HK-2 (cell line): ENCODE data around the gene ATF1.
"Not testable (repeated sequence)": the region's sequence is repeated elsewhere in the genome, so short reads cannot be mapped to it uniquely, and the experiment has no call there.

Source experiments
- DNase-seq: peaks from one replicate; pipeline ENCODE4 v3.0.0-alpha.2; 2018; ENCODE audit not compliant: unreplicated experiment

ATF1 gene

DNA sequence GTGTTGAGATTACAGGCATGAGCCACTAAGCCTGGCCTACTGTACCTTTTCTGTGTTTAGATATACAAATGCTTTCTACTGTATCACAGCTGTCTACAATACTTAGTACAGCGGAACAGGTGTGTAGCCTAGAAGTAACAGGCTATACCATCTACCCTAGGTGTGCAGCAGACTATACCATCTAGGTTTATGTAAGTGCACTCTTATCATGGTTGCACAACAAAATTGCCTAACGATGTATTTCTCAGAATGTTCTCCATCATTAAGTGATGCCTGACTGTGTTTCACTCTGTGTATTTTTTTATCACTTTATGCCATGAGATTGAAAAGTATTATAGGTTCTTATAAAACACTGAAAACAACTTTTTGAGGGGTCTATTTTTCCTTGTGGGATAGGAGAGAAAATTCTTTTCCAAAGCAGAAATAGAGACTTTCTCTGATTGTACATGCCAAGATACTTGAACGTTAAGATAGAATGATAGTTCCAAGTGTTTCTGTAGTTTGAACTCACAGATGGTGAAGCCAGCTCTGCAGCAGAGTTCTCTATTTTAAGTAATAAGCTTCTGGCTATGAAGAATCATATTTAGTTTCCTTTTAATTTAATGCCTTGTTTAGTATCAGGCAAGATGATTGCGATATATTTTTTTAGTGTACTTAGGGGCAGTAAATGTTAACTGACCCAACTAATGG, 95.9 kb downstream of the ATF1 start:
- DNase-seq: no peak

DNA sequence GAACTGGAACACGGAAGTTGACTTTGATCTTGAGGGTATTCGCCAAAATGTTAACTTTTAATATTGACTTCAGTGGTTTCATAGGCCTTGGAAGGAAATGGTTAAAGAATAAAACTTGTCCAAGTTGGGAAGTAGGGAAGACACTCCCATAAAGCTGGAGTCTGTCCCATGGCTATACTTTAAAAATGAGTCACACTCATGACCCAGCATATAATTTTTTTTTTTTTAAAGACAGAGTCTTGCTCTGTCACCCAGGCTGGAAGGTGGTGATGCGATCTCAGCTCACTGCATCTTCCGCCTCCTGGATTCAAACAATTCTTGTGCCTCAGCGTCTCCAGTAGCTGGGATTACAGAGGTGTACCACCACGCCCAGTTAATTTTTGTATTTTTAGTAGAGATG, 98.4 kb downstream of the ATF1 start:
- DNase-seq: peak; percentile 2

DNA sequence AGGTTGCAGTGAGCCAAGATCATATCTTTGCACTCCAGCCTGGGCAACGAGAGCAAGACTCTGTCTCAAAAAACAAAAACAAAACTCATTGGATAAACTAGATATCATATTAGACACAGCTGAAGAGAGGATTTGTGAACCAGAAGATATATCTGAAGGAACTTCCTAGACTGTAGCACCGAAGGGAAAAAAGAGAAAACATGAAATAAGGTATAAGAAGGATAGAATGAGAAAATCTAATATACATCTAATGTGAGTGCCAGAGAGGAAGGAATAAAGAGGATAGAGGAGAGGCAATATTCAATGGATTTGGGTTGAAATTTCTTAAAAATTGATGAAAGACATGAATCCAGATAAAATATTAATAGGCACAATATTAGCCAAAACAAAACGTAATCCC, 101.4 kb downstream of the ATF1 start:
- no peak for DNase-seq

DNA sequence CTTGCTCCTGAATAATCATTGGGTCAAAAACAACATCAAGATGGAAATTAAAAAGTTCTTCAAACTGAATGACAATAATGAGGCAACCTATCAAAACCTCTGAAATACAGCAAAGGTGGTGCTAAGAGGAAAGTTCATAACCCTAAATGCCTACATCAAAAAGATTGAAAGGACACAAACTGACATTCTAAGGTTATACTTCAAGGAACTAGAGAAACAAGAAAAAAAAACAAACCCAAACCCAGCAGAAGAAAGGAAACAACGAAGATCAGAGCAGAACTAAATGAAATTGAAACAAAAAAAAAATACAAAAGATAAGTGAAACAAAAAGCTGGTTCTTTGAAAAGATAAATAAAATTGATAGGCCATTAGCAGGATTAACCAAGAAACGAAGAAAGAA, 105.0 kb downstream of the ATF1 start:
- DNase-seq: not testable (repeated sequence)
